ENCODE measurements around the gene RNASEL. TPM values are rescaled to one million over a fixed set of nuclear protein-coding genes. Genes with fewer than 3 reads are reported as not detected.
A peak's percentile ranks its signal among the peaks of the same experiment; 100 is the strongest.

RNASEL gene
- total and polyA plus RNA-seq, 9 of the 15 experiments (the other 6 are each of a cell fraction or from before 2014, with no cell fraction given), result 4.3 to 11.1 (median 7.2) TPM

DNA sequence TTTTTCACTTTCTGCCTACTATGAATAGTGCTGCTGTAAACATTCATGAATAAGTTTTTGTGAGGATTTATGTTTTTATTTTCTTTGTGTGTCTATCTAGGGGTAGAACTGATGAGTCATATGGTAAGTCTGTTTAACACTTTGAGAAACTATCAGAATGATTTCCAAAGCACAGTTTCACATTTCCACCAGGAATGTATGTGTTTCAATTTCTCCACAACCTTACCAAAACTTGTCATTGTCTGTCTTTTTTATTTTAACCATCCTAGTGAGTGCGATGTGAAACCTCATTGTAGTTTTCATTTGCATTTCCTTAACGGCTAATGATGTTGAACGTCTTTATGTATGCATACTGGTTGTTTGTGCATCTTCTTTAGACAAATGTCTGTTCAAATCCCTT lies 23.5 kb downstream of the RNASEL start (continued):
- TF ChIP-seq ATF3 (IDR thresholded peaks at IDR 0.05) (peak; percentile 59), ATF3 (CRISPR knock-in tag; conservative IDR thresholded peaks at IDR 0.05) (no peak)

- WGBS (ENCODE audit: insufficient coverage, low coverage, missing lambda C conversion rate), result 2% methylated on average over 2 of the region's 2 CpGs
- POLR2A ChIA-PET, result no interaction called here
- no TSS peak for BruUV-seq (replicated peaks)
These were observed 24.6 kb downstream of the RNASEL start for GRCh38 chr1:182564406-182565004.

More at GRCh38 chr1:182564406-182565004, 24.6 kb downstream of the RNASEL start:
- Histone ChIP-seq H3K4me2 (ENCODE audit: insufficient read depth, low read length) (no peak overlapping the region), H2AFZ (ENCODE audit: low read depth, low read length) (no peak overlapping the region), H3K9me3 (replicated peaks; ENCODE audit: control insufficient read depth, insufficient read depth, low read depth, low read length) (no peaks in the 10 kb centered on the region), H3K9ac (ENCODE audit: insufficient read depth in 1 of 2, low read depth in 2 of 2, low read length in 2 of 2) (no peak overlapping the region), H3K4me3 (no peak overlapping the region), H3K27ac (ENCODE audit: extremely low read depth, low read depth, low read length) (no peak overlapping the region), H3K4me1 (replicated peaks in 1 of 2; ENCODE audit: control insufficient read depth in 2 of 2, insufficient read depth in 2 of 2, low read length in 2 of 2) (no peaks in the 10 kb centered on the region), H3K9me1 (ENCODE audit: control insufficient read depth, insufficient read depth, low read length) (no peaks in the 10 kb centered on the region), H3K36me3 (ENCODE audit: control insufficient read depth, insufficient read depth, low read length) (no peaks in the 10 kb centered on the region), H3K79me2 (ENCODE audit: control insufficient read depth, insufficient read depth, low read length) (no peaks in the 10 kb centered on the region), H3K27me3 (ENCODE audit: control insufficient read depth in 2 of 2, insufficient read depth in 2 of 2, low read length in 2 of 2) (peaks cover 4 to 14% of the 10 kb centered on the region in 2 experiments), H4K20me1 (replicated peaks; ENCODE audit: control insufficient read depth, insufficient read depth, low read length) (no peaks in the 10 kb centered on the region)
- ATAC-seq, result no peak
- peak; percentile 23; the same call in 1 of the 2 replicates for TF ChIP-seq ATF3 (IDR thresholded peaks at IDR 0.05)
- no peak for TF ChIP-seq ATF3 (CRISPR knock-in tag; conservative IDR thresholded peaks at IDR 0.05)
- no peak for TF ChIP-seq ERF (CRISPR knock-in tag; IDR thresholded peaks at IDR 0.05)
- intact Hi-C loops (cut with micrococcal nuclease), result no loop called here
- DNase-seq (ENCODE audit: extremely low read depth in 1 of 4, low spot score in 3 of 4), result no peak
- CTCF ChIA-PET (ENCODE audit: low intra/inter-chr PET ratio), result no interaction called here
- no peak for FAIRE-seq
- in situ Hi-C loops (cut with MboI), result no loop called here

Measured in K562 (cell line).